Transverse colon (tissue), 4 donors: ENCODE results near the gene DGKG. TPM values are rescaled to one million over a fixed set of nuclear protein-coding genes. Genes with fewer than 3 reads are reported as not detected.

Source experiments
- DNase-seq: peaks from one replicate; pipeline ENCODE4 v3.0.0-alpha.2; 2019
- H3K27ac ChIP-seq, 4 donors: fragments of 200-600 bp; sonication (generic); 2 replicates each; pipeline ENCODE4 v1.5.1; 2016 to 2018; ENCODE audit warnings: inconsistent platforms in 4 of 4
- H3K27me3 ChIP-seq: fragments of 200-600 bp; sonication (generic); 2 replicates; pipeline ENCODE4 v1.5.1; 2017; ENCODE audit warnings: inconsistent platforms
- H3K36me3 ChIP-seq, 4 donors: fragments of 200-600 bp; sonication (generic); 2 replicates each; pipeline ENCODE4 v1.5.1; 2017 to 2019; ENCODE audit warnings: inconsistent platforms in 4 of 4
- H3K4me1 ChIP-seq, 4 donors: fragments of 200-600 bp; sonication (generic); 2 replicates each; pipeline ENCODE4 v1.5.1; 2017 to 2020; ENCODE audit warnings: inconsistent platforms in 4 of 4
- H3K4me3 ChIP-seq, 4 donors: fragments of 200-600 bp; sonication (generic); 1 replicate in 1 of 4; 2 replicates in 3 of 4; pipeline versions ENCODE4 v1.5.1 to v1.6.1; 2017 to 2019; ENCODE audit warnings: inconsistent platforms in 4 of 4
- H3K9me3 ChIP-seq, 2 donors: fragments of 200-600 bp; sonication (generic); 2 replicates each; pipeline ENCODE4 v1.5.1; 2017 to 2019; ENCODE audit warnings: inconsistent platforms in 2 of 2
- EP300 ChIP-seq: sonication (generic); formaldehyde crosslinking; IDR thresholded peaks from one replicate; pipeline ENCODE4 v1.6.1; 2017; ENCODE audit warnings: antibody characterized with exemption, low read depth
- POLR2A ChIP-seq: fragments of 450-650 bp; IDR thresholded peaks from one replicate; pipeline ENCODE4 v1.6.1; 2016; ENCODE audit warnings: antibody characterized with exemption, mild to moderate bottlenecking, moderate library complexity
- POLR2AphosphoS5 ChIP-seq, 3 donors: sonication (generic); formaldehyde crosslinking; IDR thresholded peaks; one replicate each; pipeline ENCODE4 v1.6.1; 2016; ENCODE audit warnings: antibody characterized with exemption in 3 of 3
- WGBS, 2 donors: methylation state at CpG; one replicate each; pipeline ENCODE4 v1.1.5; 2018; ENCODE audit warnings: low coverage in 1 of 2; 5-methylcytosine and 5-hydroxymethylcytosine counted together
- in situ Hi-C, 4 donors: fragments of 200-750 bp; cut with MboI; loops; one replicate each; pipeline versions ENCODE4 v1.15.0 to v1.15.1; 2017; ENCODE audit warnings: low sequenced_read_pairs in 3 of 4, low pct_ligation_motif_present in 1 of 4, low pct_unique_long_range_greater_than_20kb in 1 of 4
- intact Hi-C: fragments of 100-400 bp; cut with DNase I; formaldehyde crosslinking; loops from one replicate; pipeline ENCODE4 v1.15.1; 2023; ENCODE audit warnings: low total_unique reads
- total RNA-seq, 4 donors: library from RNA; depleted of rRNA; stranded (reverse); fragments of >200 nt; gene quantifications; one replicate each; pipeline ENCODE4 v1.1.0, GENCODE V29; 2016
- TF ChIP-seq, protein P1 (sequence below), 5 experiments: fragments of 200-600 bp in 3 of 5; fragments of 450-650 bp in 2 of 5; sonication (generic) in 3 of 5; IDR thresholded peaks; 1 replicate in 2 of 5; 2 replicates in 3 of 5; pipeline ENCODE4 v1.5.1; 2016 to 2017; ENCODE audit warnings: antibody characterized with exemption in 5 of 5, inconsistent platforms in 3 of 5, mild to moderate bottlenecking in 2 of 5, moderate library complexity in 1 of 5

DGKG gene
- total RNA-seq, result 1 to 10 TPM in 3 of 4 donors, under 1 TPM in 1; 1.00 to 2.9 (median 1.8) TPM

DNA sequence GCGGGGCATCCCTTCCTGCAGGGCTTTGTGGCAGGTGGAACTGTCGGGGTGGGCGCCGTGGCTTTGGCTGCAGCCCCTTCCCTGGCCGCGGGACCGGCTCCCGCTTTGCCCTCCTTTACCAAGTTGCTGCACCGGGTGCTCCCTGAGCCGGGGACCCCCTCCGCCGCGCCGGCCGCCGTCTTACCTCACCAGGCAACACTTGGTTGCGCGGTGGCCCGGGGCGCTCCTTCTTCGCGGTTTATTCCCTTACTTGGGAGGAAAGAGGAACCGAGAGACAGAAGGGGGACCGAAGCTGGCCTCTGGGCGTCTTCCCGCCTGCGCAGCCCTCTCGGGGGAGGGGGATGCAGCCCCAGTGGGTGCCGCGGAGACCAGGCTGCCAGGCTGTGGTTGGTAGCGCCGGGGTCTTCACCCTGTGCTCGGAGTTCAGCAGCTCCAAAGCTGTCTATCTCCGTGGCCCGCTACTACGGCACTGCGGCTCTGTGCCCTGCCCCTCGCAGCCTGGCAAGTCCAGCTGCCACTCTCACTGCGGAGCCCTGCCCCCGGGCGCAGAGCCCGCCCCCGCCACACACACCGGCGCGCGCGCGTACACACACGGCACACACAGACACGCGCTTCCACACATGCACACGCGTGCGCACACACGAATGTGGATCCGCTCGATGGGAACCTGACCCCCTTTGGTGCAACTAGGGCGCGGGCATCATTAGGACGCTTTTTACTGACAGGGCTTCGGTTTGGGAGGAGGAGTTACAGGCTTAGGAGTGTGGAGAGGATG, at the start of gene DGKG:
Gene DGKG (minus strand): TSS at position 473 of the 775 bp plus-strand sequence. CDS start 41,775 bp downstream, outside the sequence.
- TF ChIP-seq, protein P1, sequence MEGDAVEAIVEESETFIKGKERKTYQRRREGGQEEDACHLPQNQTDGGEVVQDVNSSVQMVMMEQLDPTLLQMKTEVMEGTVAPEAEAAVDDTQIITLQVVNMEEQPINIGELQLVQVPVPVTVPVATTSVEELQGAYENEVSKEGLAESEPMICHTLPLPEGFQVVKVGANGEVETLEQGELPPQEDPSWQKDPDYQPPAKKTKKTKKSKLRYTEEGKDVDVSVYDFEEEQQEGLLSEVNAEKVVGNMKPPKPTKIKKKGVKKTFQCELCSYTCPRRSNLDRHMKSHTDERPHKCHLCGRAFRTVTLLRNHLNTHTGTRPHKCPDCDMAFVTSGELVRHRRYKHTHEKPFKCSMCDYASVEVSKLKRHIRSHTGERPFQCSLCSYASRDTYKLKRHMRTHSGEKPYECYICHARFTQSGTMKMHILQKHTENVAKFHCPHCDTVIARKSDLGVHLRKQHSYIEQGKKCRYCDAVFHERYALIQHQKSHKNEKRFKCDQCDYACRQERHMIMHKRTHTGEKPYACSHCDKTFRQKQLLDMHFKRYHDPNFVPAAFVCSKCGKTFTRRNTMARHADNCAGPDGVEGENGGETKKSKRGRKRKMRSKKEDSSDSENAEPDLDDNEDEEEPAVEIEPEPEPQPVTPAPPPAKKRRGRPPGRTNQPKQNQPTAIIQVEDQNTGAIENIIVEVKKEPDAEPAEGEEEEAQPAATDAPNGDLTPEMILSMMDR (IDR thresholded peaks at IDR 0.05), result no peak
- TF ChIP-seq POLR2AphosphoS5 (IDR thresholded peaks at IDR 0.05) (peak; percentile 64 to 74 (median 68)), EP300 (no peak), POLR2A (peak; percentile 17)
- no peaks in the 10 kb centered on the region for H3K9me3 ChIP-seq
- intact Hi-C loops (loop anchor here (5.0 kb wide), 1 partner anchor 45 kb away; no protein-coding TSS in a partner anchor), in situ Hi-C loops (no loop called here)
- peak within 1 kb of the TSS; percentile 28 to 50 (median 39) for H3K4me3 ChIP-seq
- H3K27me3 ChIP-seq, result peaks cover 40% of the 10 kb centered on the region
- peak; percentile 49 for DNase-seq
- H3K4me1 ChIP-seq, result peaks cover 0 to 26% (median 7%) of the 10 kb centered on the region in 4 donors
- no peaks in the 10 kb centered on the region for H3K36me3 ChIP-seq
- 3% methylated on average over 49 of the region's 62 CpGs; no CpG with 5 or more reads in 1 of the 2 donors for WGBS, 2 donors
- H3K27ac ChIP-seq, result peak within 1 kb of the TSS; percentile 17 to 57 (median 38)

DNA sequence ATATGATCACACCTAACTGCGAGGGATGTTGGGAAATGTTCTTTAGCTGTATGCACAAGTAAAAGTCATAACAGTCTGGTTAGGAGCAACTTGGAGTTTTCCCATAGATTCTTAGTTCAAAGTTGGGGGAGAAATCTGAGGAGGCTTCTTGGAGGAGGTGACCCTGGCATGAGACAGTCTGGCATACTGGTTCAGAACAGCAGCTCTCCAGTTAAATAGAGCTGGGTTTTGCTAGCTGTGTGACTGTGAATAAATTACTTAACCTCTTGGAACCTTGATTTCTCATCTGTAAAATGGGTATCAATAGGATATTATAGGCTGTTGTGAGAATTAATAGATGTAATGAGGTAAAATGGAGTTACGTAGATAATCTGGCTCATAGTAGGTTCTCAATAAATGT, 49.1 kb upstream of the DGKG start:
- H3K4me1 ChIP-seq, result peaks cover 13 to 33% (median 16%) of the 10 kb centered on the region in 4 donors
- H3K4me3 ChIP-seq, result no peak overlapping the region
- no peak for DNase-seq
- intact Hi-C loops, result no loop called here
- TF ChIP-seq, protein P1 (IDR thresholded peaks at IDR 0.05), result no peak
- TF ChIP-seq POLR2AphosphoS5 (IDR thresholded peaks at IDR 0.05) (no peak), EP300 (no peak), POLR2A (no peak)
- in situ Hi-C loops, result no loop called here
- H3K36me3 ChIP-seq, result no peaks in the 10 kb centered on the region
- no peaks in the 10 kb centered on the region for H3K27me3 ChIP-seq
- WGBS, 2 donors, result 95 to 100% methylated on average over 1 to 2 of the region's 2 CpGs
- H3K27ac ChIP-seq, result no peak overlapping the region
- H3K9me3 ChIP-seq, result no peaks in the 10 kb centered on the region

DNA sequence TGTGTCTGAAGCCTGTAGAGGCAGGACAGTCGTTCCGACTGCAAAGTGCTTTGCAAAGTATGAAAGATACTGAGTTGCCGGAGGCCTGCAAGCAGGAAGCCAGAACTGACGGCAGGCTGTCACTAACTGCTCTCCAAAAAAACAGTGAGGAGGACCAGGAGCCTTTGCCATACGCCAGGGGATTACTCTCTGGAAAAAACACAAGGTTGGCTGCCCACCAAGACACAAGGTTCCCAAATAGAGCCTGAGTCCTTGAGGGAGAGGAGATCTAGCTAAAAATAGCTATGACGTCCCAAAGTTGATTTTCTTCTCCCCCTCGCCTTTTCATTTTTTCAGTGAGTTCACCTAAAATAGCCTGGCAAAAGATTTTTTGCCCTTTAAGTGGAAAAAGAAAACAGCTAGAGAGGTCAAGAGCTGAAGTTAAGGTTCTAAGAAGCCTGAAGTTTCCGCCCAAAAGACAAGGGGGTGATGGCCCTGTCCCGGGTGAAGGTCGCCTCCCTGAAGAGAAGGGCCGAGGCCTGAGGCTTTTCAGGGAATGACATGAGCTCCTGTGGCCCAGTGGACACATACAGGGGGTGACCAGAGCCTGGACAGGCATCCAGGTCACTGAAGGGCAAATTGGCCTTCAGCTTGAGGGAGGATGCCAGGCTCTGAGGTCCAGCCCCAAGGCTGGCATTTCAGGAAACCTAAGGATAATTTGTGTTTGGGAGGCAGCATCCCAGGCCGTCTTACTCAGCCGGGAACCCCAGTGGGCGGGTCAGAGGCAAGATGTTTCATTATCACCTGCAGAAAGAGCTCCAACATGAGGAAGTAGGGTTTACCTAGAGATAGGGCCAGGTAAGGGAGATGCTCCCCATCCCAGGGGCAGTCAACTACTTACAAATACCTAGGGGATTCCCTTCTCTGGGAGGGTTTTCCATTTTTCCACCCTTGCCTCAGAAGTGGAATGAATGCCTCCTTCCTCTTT, 44.9 kb upstream of the DGKG start:
- no peak overlapping the region for H3K4me3 ChIP-seq
- intact Hi-C loops, result loop anchor here (5.0 kb wide), 1 partner anchor 45 kb away; the partner anchor contains the start of gene DGKG
- peak; percentile 59 for DNase-seq
- no peaks in the 10 kb centered on the region for H3K9me3 ChIP-seq
- H3K36me3 ChIP-seq, result no peaks in the 10 kb centered on the region
- no peaks in the 10 kb centered on the region for H3K27me3 ChIP-seq
- H3K27ac ChIP-seq, result peak overlapping the region; percentile 72 to 84 (median 80)
- 51 to 65% methylated on average over 8 to 14 of the region's 14 CpGs for WGBS, 2 donors
- TF ChIP-seq POLR2AphosphoS5 (IDR thresholded peaks at IDR 0.05), result peak; percentile 56 to 83 (median 79)
- TF ChIP-seq, protein P1 (IDR thresholded peaks at IDR 0.05), result no peak
- H3K4me1 ChIP-seq, result peaks cover 0 to 15% (median 3%) of the 10 kb centered on the region in 4 donors
- in situ Hi-C loops, result no loop called here

DNA sequence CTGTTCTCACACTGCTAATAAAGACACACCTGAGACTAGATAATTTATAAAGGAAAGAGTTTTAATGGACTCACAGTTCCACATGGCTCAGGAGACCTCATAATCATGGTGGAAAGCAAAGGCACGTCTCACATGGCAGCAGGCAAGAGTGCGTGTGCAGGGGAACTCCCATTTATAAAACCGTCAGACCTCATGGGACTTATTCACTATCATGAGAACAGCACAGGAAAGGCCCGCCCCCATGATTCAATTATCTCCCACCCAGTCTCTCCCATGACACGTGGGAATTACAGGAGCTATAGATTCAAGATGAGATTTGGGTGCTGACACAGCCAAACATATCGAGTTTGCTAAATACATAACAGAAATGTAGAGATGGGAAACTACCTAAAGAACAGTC, 39.5 kb upstream of the DGKG start:
- Histone ChIP-seq H3K4me1 (peaks cover 0 to 8% (median 3%) of the 10 kb centered on the region in 4 donors), H3K4me3 (no peak overlapping the region), H3K27me3 (no peaks in the 10 kb centered on the region), H3K27ac (no peak overlapping the region), H3K9me3 (no peaks in the 10 kb centered on the region), H3K36me3 (no peaks in the 10 kb centered on the region)
- intact Hi-C loops, result no loop called here
- TF ChIP-seq EP300 (no peak), POLR2AphosphoS5 (IDR thresholded peaks at IDR 0.05) (no peak), POLR2A (no peak)
- TF ChIP-seq, protein P1 (IDR thresholded peaks at IDR 0.05), result no peak
- in situ Hi-C loops, result no loop called here
- WGBS, 2 donors, result 40 to 62% methylated on average over 3 to 6 of the region's 6 CpGs
- DNase-seq, result no peak
